Activated gamma-delta T cell treated with Interleukin-2 at 50 U/mL for 16 hours (primary cell): ENCODE results near the gene PRDX5.

Experiments
- DNase-seq: peaks from one replicate; pipeline ENCODE4 v3.0.0-alpha.2; 2020

The PRDX5 gene

GRCh38 chr11:64367931-64368672, 50.2 kb downstream of the PRDX5 start:
- DNase-seq = no peak

GRCh38 chr11:64368673-64369074, 50.8 kb downstream of the PRDX5 start:
- DNase-seq = no peak

- DNase-seq = no peak
Measured at GRCh38 chr11:64369440-64370421, 51.8 kb downstream of the PRDX5 start.

- DNase-seq = no peak
Measured at GRCh38 chr11:64371201-64371600, 53.3 kb downstream of the PRDX5 start.
